Omental fat pad (tissue), 4 donors: Measurements from ENCODE around the gene NAA20. TPM values are rescaled to one million over a fixed set of nuclear protein-coding genes. Genes with fewer than 3 reads are reported as not detected.

Experiments used
- ATAC-seq: fragments of 150-250 bp; one replicate; pipeline ENCODE4 v1.9.1; 2016; ENCODE audit warnings: mild to moderate bottlenecking, moderate library complexity; ENCODE audit not compliant: low FRiP score
- DNase-seq: peaks from one replicate; pipeline ENCODE4 v3.0.0-alpha.2; 2019; ENCODE audit warnings: low spot score
- CTCF ChIP-seq, 3 donors: fragments of 450-650 bp; IDR thresholded peaks; one replicate each; pipeline ENCODE4 v1.5.1; 2016 to 2017; ENCODE audit warnings: antibody characterized with exemption in 3 of 3, mild to moderate bottlenecking in 3 of 3, moderate library complexity in 2 of 3
- total RNA-seq, 4 donors: library from RNA; depleted of rRNA; stranded (reverse); fragments of >200 nt; gene quantifications; one replicate each; pipeline ENCODE4 v1.1.0, GENCODE V29; 2016

The NAA20 gene
- 10 to 100 TPM; 21.0 to 60.7 (median 45.8) TPM for total RNA-seq

GRCh38 chr20:20017001-20017843 lies at the start of gene NAA20:
NAA20 (plus strand) TSS chr20:20017362; CDS start chr20:20017397, 35 bp downstream.
- DNase-seq (peak; percentile 83), ATAC-seq (peak; percentile 99)
- TF ChIP-seq CTCF (IDR thresholded peaks at IDR 0.05): peak in 2 of 3 donors; percentile 63 to 69

- TF ChIP-seq CTCF (IDR thresholded peaks at IDR 0.05): no peak
- DNase-seq (no peak), ATAC-seq (no peak)
Measured at GRCh38 chr20:19967445-19967844, 49.7 kb upstream of the NAA20 start.

- no peak for DNase-seq
- TF ChIP-seq CTCF (IDR thresholded peaks at IDR 0.05): no peak
- ATAC-seq: no peak
Measured at GRCh38 chr20:19968028-19968427, 49.1 kb upstream of the NAA20 start.

- no peak for TF ChIP-seq CTCF (IDR thresholded peaks at IDR 0.05)
- ATAC-seq (no peak), DNase-seq (no peak)
Measured at GRCh38 chr20:19968466-19969073, 48.6 kb upstream of the NAA20 start.

- DNase-seq: no peak
- TF ChIP-seq CTCF (IDR thresholded peaks at IDR 0.05): no peak
- ATAC-seq: no peak
Measured at GRCh38 chr20:19969106-19969505, 48.1 kb upstream of the NAA20 start.

GRCh38 chr20:19969507-19970255 lies 47.5 kb upstream of the NAA20 start:
- TF ChIP-seq CTCF (IDR thresholded peaks at IDR 0.05): no peak
- ATAC-seq: no peak
- DNase-seq: no peak
